Medulla oblongata (tissue), 1 donor: Measurements from ENCODE around the gene GJA9.
"Not testable (repeated sequence)": the region's sequence is repeated elsewhere in the genome, so short reads cannot be mapped to it uniquely, and the experiment has no call there.

ENCODE experiments used
- DNase-seq: peaks from one replicate; pipeline ENCODE4 v3.0.0-alpha.2; 2015; ENCODE audit errors: extremely low spot score

GJA9 gene

DNA sequence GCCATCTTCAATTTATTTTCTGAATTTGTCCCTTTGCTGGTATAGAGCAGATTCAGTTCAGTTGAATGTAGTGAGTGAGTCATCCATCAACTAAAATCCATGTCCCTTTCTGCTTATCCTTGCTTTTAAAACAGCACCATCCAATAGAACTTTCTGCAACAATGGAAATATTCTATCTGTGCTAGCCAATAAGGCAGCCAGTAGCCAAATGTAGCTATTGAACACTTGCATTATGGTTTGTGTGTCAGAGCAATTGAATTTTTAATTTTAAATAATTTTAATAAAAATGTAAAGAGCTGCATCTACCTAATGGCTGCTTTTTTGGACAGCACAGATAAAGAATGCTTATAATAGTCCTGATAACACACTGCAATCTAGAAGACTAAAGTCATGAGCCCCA, at the start of gene GJA9:
Gene GJA9 (minus strand): TSS at position 101 of the 400 bp plus-strand sequence. CDS start 5,489 bp downstream, outside the sequence.
- no peak for DNase-seq

DNA sequence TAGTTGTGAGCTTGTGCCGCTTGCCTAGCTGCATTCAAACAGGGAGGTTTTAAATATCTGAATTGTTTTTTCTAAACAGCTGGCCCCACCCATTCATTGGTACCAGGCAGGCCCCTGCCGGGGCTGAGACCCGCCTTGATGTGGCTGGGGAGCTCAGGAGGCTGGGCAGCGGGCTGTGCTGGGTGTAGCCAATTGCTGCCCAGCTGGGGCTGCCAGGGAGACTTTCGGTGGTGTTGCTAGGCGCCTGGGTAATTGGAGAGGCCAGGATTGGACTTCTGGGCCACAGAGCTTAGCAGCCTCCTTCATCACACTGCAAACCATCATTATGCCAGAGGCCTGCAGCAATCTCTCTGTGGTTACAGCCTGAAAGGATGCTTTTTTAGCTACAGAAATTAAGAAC, 48.1 kb upstream of the GJA9 start:
- DNase-seq: peak; percentile 94

DNA sequence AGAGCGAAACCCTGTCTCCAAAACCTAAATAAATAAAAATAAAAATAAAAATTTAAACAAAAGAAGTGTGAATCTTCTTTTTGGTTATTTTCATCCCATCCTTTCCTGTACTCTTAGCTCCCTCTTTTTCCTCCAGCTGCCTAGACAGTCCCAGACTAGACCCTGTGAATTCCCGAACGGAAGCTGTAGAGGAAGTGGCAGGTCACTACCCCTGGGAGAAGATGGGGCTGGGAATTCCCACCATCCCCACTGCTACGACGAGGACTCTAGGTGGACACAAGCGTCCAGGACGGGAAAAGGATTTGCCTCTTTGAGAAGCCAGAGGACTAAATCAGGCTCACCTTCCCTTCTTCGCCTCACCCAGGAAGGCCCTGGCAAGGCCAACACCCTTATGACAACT, 47.7 kb upstream of the GJA9 start:
- no peak for DNase-seq

DNA sequence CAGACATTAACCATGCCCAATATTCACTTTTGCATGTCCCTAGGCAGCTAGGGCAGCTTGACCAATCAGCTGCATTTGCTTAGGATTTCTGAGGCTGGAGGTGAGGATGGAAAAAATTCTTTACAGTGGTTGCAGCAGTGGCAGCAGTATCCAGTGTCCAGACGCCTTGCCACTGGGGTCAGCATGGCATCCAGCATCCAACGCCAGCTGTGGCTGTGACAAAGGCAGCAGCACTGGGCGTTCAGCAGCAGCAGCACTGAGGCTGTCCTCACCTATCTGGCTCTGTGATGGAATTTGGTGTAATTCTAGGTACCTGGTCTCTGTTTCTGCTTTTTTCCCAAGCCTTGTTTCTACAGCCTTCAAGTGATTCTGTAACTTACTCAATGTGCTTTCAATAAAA, 44.7 kb upstream of the GJA9 start:
- peak; percentile 38 for DNase-seq

DNA sequence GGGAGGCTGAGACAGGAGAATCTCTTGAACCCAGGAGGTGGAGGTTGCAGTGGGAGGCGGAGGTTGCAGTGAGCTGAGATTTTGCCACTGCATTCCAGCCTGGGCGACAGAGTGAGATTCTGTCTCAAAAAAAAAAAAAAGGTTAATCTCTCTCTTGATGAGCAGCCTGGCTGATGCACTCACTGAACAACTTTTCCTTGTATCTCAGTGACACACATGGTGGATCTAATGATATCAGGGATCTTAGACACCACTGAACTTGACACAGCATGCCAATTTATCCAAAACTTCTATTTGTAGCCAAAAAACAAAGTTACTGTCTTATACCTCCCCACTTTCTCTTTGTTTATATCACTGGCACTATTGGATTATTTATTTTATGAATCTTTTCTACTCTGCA, 44.0 kb upstream of the GJA9 start:
- no peak for DNase-seq

DNA sequence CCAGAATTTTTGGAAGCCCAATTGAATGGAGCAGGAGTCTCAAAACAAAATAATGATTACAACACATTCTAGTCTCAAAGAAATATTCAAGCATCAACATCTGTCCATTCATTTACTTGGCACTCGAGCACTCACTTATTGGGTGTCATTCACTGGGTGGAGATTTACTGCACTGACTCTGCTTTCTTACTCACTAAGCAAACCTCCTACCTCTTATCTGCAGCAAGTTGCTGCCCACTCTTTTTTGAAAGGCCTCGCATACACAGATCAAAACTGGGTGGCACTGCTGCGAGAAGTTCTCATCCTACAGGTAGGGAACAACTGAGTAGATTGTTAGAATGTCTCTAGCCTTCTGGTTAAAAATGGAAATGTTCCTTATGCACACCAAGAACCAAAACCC, 42.2 kb upstream of the GJA9 start:
- no peak for DNase-seq

DNA sequence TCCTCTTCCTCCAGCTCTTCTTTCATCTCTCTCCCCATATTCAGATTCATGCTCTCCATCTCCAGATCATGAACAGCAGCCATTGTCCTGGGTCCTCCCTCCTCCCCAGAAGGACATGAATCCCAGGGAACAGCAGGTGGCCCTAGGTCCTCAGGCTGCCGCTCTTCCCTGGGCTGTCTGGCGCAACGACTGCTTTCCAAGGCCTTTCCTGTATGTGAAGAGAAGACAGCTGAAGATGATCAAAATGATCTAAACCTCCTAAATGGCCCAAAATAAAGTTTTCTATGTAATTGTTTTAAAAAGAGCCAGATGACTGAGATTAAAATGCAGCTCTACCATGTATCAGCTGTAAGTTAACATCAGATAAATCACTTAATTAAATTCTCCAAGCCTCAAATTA, 37.7 kb upstream of the GJA9 start:
- DNase-seq: peak; percentile 86

DNA sequence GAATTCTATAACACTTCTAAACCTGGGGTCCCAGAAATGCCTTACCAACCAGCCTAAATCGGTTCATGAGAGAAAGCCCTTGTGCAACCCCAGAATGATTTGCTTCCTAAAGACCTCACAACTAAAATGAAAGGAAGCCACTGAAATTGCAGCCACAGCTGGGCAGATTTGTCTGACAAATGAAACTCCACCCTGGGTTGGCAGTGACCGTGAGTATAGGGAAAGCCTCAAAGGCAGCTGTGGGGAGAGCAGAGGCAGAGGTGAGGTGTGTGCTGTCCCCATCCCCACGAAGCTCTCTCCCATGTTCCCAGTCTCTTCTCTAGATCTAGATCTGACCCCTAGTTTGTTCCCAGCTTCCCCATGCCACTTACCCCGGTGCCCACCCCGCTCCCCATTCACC, 37.2 kb upstream of the GJA9 start:
- DNase-seq: no peak

DNA sequence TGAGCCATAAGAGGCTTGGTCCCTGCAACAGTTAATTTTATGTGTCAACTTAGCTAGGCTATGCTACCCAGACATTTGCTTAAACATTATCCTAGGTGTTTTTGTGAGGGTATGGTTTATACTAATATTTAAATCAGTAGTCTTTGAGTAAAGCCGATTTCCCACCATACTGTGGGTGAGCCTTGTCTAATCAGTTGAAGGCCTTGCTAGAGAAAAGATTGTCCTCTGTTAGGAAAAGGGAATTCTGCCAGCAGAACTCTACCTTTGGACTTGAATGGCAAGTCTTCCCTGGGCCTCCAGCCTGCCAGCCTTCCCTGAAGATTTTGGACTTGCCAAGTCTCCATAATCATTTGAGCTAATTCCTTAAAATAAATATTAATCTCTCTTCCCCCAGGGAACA, 36.4 kb upstream of the GJA9 start:
- DNase-seq: no peak

DNA sequence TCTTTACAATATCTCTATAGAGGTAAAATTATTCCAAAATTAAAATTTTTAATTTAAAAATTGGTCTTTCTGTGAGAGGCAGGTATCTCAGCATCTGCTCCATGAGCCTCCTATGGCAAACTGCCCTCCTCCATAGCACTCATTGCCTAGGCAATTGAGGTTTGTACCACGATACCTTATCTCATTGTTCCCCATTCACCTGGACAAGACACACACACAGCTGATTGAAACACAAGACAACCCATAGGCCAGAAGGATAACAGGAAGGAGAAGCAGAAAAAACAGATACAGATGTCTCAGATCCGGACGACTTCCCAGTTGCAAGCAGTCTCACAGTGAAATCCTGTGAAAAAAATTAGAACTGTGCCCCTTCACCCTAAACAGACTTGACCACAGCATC, 36.0 kb upstream of the GJA9 start:
- DNase-seq: no peak

DNA sequence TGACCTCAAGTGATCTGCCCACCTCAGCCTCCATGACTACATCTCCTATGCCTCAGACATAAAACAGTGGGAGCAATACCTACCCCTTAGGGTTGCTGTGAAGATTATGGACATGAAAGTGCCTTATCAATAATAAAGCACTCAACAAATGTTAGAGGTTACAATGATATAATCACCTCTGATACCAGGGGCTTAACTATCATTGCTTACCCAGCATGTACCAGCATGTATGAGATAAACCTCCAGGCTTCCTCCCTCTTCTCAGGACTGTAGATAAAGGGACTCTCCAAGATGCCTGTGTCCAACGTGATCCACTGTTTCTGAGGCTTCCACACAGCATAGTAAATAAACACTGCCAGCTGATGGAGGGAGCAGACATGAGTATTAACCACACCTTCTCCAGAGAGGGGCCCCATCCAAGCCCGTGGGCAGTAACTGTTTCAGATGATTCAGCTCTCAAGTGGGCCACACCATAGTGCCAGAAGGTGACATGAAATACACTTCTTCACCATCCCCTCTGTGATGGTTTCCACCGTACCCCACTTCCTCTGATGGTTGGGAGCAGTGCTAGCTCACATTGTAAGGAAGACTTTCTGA, 34.1 kb upstream of the GJA9 start:
- no peak for DNase-seq

DNA sequence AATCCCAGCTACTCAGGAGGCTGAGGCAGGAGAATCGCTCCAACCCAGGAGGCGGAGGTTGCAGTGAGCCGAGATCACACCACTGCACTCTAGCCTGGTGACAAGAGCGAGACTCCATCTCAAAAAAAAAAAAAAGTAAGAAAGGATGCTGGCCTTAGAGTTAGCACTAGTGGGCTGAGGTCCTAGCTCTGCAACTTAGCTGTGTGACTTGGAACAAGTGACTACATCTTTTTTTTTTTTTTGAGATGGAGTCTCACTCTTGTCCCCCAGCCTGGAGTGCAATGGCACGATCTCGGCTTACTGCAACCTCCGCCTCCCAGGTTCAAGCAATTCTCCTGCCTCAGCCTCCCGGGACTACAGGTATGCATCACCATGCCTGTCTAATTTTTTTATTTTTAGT, 33.5 kb upstream of the GJA9 start:
- not testable (repeated sequence) for DNase-seq

DNA sequence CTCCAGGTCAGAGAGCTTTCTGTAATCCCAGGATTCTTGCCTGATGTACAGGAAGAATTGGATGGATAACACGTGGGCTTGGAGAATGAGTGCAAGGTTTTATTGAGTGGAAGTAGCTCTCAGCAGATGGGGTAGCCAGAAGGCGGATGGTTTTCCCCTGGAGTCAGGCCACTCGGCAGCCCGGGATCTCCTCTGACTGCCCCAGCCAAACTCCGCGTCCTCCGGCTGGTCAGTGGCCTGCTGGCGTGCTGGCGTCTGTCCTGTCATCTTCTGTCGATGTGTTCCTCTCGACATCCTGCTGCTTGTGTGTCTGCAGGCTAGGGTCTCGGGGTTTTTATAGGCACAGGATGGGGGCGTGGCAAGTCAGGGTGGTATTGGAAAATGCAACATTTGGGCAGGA, 27.4 kb upstream of the GJA9 start:
- DNase-seq: no peak

DNA sequence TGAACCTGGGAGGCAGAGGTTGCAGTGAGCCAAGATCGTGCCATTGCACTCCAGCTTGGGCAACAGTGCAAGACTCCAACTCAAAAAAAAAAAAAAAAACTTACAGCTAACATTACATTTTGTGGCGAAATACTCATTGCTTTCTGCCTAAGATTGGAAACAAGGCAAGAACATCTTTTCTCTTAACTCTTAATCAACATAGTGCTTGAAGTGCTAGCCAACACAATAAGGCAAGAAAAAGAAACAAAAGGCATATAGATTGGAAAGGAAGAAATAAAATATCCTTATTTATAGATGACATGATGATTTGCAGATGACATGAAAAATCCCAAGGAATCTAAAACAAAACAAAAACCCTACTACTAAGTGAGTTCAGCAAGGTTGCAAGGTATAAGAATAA, 24.6 kb upstream of the GJA9 start:
- DNase-seq: no peak

DNA sequence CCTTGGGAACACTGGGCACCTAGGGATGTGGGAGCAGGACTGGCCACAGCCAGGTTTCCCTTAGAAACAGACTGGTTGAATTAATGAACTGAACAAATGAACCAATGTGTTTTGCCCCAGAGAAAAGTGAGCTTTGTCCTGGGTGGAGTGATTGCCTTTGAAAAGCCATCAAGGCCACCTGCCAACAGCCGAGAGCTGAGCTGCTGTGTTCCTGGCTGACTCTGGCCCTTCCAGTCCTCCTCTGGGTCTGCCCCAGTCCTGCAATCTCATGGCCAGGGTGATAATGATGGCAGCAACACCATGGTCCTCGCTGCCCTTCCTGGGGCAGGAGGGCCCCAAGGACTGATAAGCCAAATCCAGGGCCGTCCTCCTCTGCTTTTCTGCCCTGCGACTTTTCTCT, 18.2 kb upstream of the GJA9 start:
- no peak for DNase-seq

DNA sequence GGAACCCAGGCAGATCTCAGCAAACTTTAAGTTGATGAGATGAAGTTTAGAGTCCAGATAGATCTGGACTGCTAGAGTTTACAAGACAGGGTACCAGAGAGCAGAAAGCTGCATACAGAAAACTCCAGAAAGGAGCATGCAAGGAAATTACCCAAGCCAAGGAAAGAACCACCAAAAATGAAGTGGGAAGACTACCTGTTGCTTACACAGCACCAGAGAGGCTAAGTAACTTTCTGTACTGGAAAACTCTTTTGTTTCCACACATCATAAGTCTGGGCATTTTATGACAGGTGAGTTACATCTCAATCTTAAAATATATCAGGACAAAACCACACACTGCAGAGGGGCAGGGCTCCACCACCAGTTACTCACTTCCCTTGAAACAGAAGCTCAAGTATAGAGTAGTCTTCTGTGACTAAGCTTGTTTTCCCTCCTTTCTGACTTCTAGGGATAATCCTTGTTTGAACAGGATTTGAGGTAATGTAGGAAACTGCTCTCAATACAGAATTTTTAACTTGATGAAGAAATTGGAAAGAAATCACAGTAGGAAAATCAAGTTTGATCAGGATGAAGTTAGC, 17.4 kb upstream of the GJA9 start:
- no peak for DNase-seq

DNA sequence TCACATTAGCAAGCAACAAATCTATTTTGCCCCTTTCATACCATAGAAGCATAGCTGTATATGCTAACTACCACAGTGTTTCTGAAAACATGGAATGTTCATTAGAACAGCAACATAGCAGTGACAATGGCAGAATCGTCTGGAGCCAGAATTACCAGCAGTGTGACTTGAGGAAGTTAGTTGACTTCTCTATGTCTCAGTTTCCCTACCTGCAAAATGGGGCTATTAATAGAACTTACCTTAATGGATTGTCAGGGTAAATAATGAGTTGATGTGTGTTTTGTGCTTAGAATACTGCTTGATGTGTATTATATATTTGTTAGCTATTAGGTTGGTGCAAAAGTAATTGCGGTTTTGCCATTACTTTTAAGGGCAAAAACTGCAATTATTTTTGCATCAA, 14.8 kb upstream of the GJA9 start:
- DNase-seq: no peak

DNA sequence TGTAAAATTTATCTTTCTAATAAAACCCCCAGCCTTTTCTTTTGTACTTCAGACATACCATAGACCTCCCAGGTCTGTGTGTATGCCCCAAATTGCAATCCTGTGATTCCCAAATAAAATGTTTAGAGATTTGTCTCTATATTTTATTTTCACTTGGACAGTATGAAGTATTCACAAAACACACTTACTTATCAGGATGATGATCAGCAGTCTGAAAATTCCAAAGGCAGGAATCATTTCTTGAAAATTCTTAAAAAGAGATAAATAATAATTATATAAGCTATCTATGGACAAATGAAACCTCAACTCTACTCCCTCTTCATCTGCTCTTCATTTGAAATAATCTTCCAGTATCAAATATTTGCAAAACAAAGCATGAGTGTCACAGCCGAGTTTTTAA, 11.6 kb upstream of the GJA9 start:
- no peak for DNase-seq

DNA sequence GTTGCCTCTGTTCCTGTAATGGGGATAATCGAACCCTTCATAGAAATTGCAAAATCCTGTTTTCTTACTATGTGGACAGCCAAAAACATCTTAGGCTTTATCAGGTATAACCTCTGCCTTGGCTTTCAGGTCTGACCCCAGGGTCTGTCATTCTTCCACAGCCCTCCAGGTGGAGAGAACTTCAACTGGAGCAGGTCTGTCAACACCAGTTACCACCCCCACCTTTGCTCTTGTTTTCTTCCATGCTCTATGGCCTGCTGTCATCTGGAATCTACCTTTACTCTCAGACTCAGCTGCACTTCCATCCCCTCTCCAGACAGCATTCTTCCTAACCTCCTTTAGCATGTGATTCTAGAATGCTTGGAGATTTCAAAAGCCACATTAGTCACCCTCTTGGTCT, 10.4 kb upstream of the GJA9 start:
- DNase-seq: no peak

DNA sequence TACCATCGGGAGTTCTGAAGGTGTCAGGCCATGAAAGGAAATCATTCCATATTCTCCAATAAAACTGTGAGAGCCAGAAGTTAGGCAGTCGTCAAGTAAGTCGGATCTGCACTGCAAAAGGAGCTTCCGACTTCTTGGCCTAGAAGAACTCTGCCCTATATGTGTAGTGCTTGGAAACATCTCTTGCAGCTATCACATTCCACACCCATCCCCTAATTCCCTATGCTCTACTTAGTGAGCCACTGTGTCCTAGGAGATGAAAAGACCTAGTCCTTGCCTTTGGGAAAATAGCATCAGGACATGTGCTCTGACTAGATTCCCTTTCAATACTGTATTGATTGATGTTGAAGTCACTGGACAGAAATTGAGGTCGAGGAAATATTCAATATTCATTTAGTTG, 8.2 kb upstream of the GJA9 start:
- no peak for DNase-seq

DNA sequence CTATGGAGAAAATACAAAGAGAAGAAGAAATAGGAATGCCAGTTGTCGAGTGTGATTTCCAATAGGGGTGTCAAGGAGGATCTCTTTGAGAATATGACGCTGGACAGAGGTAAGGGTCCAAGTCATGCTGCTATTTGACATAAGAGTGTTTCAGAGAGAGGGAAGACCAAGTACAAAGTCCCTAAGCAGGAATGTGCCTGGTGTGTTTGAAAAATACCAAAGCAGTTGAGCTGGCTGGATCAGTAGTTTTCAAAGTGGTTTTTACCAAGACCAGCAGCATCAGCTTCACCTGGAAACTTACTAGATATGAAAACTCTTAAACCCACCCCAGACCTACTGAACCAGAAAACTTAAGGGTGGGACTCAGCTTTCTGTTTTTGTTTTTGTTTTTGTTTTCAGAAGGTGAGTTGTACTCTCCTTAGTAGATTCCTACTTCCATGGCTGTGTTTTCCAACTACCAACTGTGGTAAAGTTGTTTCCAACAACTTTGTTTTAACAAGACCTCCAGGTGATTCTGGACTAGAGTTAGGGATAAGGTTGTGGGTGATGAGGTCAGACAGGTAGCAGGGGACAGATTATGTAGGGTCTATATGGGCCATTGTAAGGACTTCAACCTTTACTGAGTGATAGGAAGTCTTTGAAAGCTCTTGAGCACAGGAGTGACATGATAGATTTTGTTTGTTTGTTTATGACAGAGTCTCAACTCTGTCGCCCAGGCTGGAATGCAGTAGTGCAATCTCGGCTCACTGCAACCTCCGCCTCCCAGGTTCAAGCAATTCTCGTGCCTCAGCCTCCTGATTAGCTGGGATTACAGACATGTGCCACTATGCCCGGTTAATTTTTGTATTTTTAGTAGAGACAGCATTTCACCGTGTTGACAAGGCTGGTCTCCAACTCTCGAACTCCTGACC, 7.3 kb upstream of the GJA9 start:
- no peak for DNase-seq

DNA sequence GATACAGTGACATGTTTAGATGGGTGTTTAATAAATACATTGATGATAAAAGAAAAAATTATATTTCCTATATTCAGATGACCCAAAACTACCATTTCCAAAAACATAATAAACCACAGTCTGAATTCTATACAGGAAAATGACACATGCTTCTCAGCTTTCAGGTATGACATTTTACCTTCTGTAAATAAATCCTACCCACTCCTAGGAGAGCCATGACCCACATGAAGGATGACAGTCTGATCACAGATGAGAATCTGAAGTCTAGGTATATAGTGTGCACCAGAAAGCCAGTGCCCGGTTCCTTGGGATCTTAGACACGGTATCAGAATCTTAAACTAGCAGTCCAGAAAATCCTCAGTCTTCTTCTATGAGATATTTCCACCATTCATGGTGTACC, 3.7 kb upstream of the GJA9 start:
- no peak for DNase-seq

DNA sequence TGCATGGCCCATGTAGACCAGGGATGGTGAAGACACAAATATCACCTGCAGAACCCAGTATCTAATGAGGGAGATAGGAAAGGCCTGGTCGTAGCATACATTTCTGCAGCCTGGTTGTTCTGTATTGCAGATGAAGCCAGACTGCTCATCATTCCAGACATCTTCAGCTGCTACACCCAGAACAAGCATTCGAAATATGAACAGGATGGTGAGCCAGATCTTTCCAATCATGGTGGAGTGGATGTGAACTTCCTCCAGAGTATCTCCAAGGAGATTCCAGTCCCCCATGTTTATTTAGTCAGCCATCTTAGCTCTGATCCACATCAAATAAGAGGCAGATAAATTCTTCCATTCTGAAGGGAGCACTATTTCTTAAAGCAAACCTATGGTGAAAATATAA, 5.6 kb downstream of the GJA9 start:
- DNase-seq: no peak
